ENCODE data around the gene FOXP1. TPM values are rescaled to one million over a fixed set of nuclear protein-coding genes. Genes with fewer than 3 reads are reported as not detected.

FOXP1 gene
- polyA plus RNA-seq, 1 donor (not counting 4 experiments of a cell fraction or from before 2014, with no cell fraction given) = 14.6 TPM

GRCh38 chr3:71488391-71488809 lies 95.1 kb downstream of the FOXP1 start:
- Histone ChIP-seq H3K4me3 (ENCODE audit: control insufficient read depth in 2 of 3, extremely low read depth in 1 of 3, insufficient read depth in 2 of 3, low read depth in 1 of 3, low read length in 3 of 3) (no peak overlapping the region), H3K9me1 (ENCODE audit: control insufficient read depth, extremely low read depth, insufficient read depth, low read length) (no peaks in the 10 kb centered on the region), H3K36me3 (ENCODE audit: control insufficient read depth in 2 of 2, extremely low read depth in 1 of 2, insufficient read depth in 2 of 2, low read length in 2 of 2) (no peaks in the 10 kb centered on the region), H3K4me1 (ENCODE audit: control insufficient read depth, extremely low read depth, insufficient read depth, low read length) (no peaks in the 10 kb centered on the region), H3K27me3 (ENCODE audit: control insufficient read depth, extremely low read depth, insufficient read depth, low read length) (no peaks in the 10 kb centered on the region), H3K27ac (ENCODE audit: control insufficient read depth, insufficient read depth, low read length) (no peak overlapping the region), H4K20me1 (ENCODE audit: control insufficient read depth, extremely low read depth, insufficient read depth, low read length) (no peaks in the 10 kb centered on the region), H2AFZ (ENCODE audit: control insufficient read depth, low read length) (no peak overlapping the region), H3K9ac (ENCODE audit: control insufficient read depth, extremely low read depth, insufficient read depth, low read length) (no peak overlapping the region), H3K9me3 (ENCODE audit: control insufficient read depth, low read depth, low read length) (no peaks in the 10 kb centered on the region), H3K79me2 (ENCODE audit: control insufficient read depth, insufficient read depth, low read length) (no peaks in the 10 kb centered on the region), H3K4me2 (ENCODE audit: control insufficient read depth, extremely low read depth, insufficient read depth, low read depth, low read length) (no peak overlapping the region)
- dilution Hi-C loops (cut with MboI; ENCODE audit: extremely low pct_ligation_motif_present, low sequenced_read_pairs) = no loop called here
- DNase-seq (ENCODE audit: low read depth, low spot score) = no peak
- no peak for TF ChIP-seq EZH2 (IDR thresholded peaks at IDR 0.05; ENCODE audit: low read length)
- TF ChIP-seq, protein P1, sequence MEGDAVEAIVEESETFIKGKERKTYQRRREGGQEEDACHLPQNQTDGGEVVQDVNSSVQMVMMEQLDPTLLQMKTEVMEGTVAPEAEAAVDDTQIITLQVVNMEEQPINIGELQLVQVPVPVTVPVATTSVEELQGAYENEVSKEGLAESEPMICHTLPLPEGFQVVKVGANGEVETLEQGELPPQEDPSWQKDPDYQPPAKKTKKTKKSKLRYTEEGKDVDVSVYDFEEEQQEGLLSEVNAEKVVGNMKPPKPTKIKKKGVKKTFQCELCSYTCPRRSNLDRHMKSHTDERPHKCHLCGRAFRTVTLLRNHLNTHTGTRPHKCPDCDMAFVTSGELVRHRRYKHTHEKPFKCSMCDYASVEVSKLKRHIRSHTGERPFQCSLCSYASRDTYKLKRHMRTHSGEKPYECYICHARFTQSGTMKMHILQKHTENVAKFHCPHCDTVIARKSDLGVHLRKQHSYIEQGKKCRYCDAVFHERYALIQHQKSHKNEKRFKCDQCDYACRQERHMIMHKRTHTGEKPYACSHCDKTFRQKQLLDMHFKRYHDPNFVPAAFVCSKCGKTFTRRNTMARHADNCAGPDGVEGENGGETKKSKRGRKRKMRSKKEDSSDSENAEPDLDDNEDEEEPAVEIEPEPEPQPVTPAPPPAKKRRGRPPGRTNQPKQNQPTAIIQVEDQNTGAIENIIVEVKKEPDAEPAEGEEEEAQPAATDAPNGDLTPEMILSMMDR (optimal IDR thresholded peaks at IDR 0.05 in 1 of 3, IDR thresholded peaks at IDR 0.05 in 1 of 3, conservative IDR thresholded peaks at IDR 0.05 in 1 of 3; ENCODE audit: extremely low read depth in 1 of 3, insufficient read depth in 2 of 3, low read length in 3 of 3) = no peak
- no peak for FAIRE-seq

DNA sequence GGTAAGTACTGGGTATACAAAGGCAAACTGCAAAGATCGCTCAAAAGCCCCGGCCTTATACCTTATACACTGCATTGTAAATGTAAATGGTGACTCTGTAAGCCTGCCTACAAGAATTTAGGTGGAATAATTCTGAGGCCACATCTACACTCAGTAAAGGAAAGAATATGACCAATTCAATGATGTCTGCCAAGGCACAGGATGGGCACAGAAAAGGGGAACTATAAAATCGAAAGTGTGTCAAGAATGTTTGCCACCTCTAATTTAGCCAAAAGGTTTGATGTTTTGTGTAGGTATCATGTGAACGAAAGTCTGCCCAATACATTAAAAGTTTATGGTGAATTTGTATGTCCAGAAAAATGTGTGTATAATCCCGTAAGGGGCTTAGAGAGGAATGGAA lies 96.1 kb downstream of the FOXP1 start:
- Histone ChIP-seq H3K9me3 (ENCODE audit: control insufficient read depth, low read depth, low read length) (no peaks in the 10 kb centered on the region), H3K36me3 (ENCODE audit: control insufficient read depth in 2 of 2, extremely low read depth in 1 of 2, insufficient read depth in 2 of 2, low read length in 2 of 2) (no peaks in the 10 kb centered on the region), H3K79me2 (ENCODE audit: control insufficient read depth, insufficient read depth, low read length) (no peaks in the 10 kb centered on the region), H3K4me2 (ENCODE audit: control insufficient read depth, extremely low read depth, insufficient read depth, low read depth, low read length) (no peak overlapping the region), H2AFZ (ENCODE audit: control insufficient read depth, low read length) (no peak overlapping the region), H3K4me3 (ENCODE audit: control insufficient read depth in 2 of 3, extremely low read depth in 1 of 3, insufficient read depth in 2 of 3, low read depth in 1 of 3, low read length in 3 of 3) (no peak overlapping the region), H3K9me1 (ENCODE audit: control insufficient read depth, extremely low read depth, insufficient read depth, low read length) (no peaks in the 10 kb centered on the region), H3K27me3 (ENCODE audit: control insufficient read depth, extremely low read depth, insufficient read depth, low read length) (no peaks in the 10 kb centered on the region), H3K9ac (ENCODE audit: control insufficient read depth, extremely low read depth, insufficient read depth, low read length) (no peak overlapping the region), H3K4me1 (ENCODE audit: control insufficient read depth, extremely low read depth, insufficient read depth, low read length) (no peaks in the 10 kb centered on the region), H3K27ac (ENCODE audit: control insufficient read depth, insufficient read depth, low read length) (no peak overlapping the region), H4K20me1 (ENCODE audit: control insufficient read depth, extremely low read depth, insufficient read depth, low read length) (no peaks in the 10 kb centered on the region)
- FAIRE-seq (no peak), DNase-seq (ENCODE audit: low read depth, low spot score) (no peak)
- dilution Hi-C loops (cut with MboI; ENCODE audit: extremely low pct_ligation_motif_present, low sequenced_read_pairs) = no loop called here
- TF ChIP-seq EZH2 (IDR thresholded peaks at IDR 0.05; ENCODE audit: low read length) = no peak
- TF ChIP-seq, protein P1 (optimal IDR thresholded peaks at IDR 0.05 in 1 of 3, IDR thresholded peaks at IDR 0.05 in 1 of 3, conservative IDR thresholded peaks at IDR 0.05 in 1 of 3; ENCODE audit: extremely low read depth in 1 of 3, insufficient read depth in 2 of 3, low read length in 3 of 3) = no peak

Measured in keratinocyte (primary cell).